IPS DF 6.9 (cell line): ENCODE results near the gene CT45A7.
"Not testable (repeated sequence)": the region's sequence is repeated elsewhere in the genome, so short reads cannot be mapped to it uniquely, and the experiment has no call there.

Experiments used
- DNase-seq: peaks from one replicate; pipeline ENCODE4 v3.0.0-alpha.2; 2013; ENCODE audit warnings: low read depth, low spot score
- H3K27ac ChIP-seq: one replicate; pipeline ENCODE4 v1.5.1; 2013; ENCODE audit warnings: low read length, control low read depth
- H3K27me3 ChIP-seq: 2 replicates; pipeline ENCODE4 v1.6.1; 2013; ENCODE audit warnings: mild to moderate bottlenecking, low read length; ENCODE audit not compliant: control insufficient read depth, insufficient read depth
- H3K36me3 ChIP-seq: 2 replicates; pipeline ENCODE4 v1.6.1; 2013; ENCODE audit warnings: low read length; ENCODE audit not compliant: control insufficient read depth, insufficient read depth
- H3K4me1 ChIP-seq: 2 replicates; pipeline ENCODE4 v1.6.1; 2013; ENCODE audit warnings: low read length; ENCODE audit not compliant: control insufficient read depth, insufficient read depth
- H3K4me3 ChIP-seq: 2 replicates; pipeline ENCODE4 v1.5.1; 2013; ENCODE audit warnings: mild to moderate bottlenecking, low read length
- H3K9me3 ChIP-seq: 2 replicates; pipeline ENCODE4 v1.6.1; 2013; ENCODE audit warnings: low read length, inconsistent platforms; ENCODE audit not compliant: control insufficient read depth, insufficient read depth
- WGBS: extraction: QIAGEN DNeasy Blood & Tissue Kit; methylation state at CpG from one replicate; pipeline ENCODE4 v1.1.7; 2013; ENCODE audit warnings: mixed read lengths, missing lambda C conversion rate; ENCODE audit not compliant: insufficient read length, insufficient coverage; 5-methylcytosine and 5-hydroxymethylcytosine counted together

CT45A7 gene

GRCh38 chrX:135837180-135837579, at the start of gene CT45A7:
TSS of gene CT45A7 (minus strand) at chrX:135837280. CDS start at chrX:135833533, 3,747 bp downstream.
- not testable (repeated sequence) for H3K4me1 ChIP-seq, H3K36me3 ChIP-seq, H3K9me3 ChIP-seq, H3K27me3 ChIP-seq, H3K27ac ChIP-seq, DNase-seq, H3K4me3 ChIP-seq
- WGBS: no CpG with 5 or more reads among the region's 17 CpGs

GRCh38 chrX:135882741-135883140, 45.7 kb upstream of the CT45A7 start:
- not testable (repeated sequence) for DNase-seq, H3K9me3 ChIP-seq, H3K27ac ChIP-seq, H3K4me1 ChIP-seq, H3K27me3 ChIP-seq, H3K4me3 ChIP-seq, H3K36me3 ChIP-seq
- no CpG with 5 or more reads among the region's 5 CpGs for WGBS

- no CpG with 5 or more reads among the region's 17 CpGs for whole genome bisulfite sequencing
- not testable (repeated sequence) for H3K4me1 ChIP-seq, H3K27me3 ChIP-seq, H3K36me3 ChIP-seq, H3K27ac ChIP-seq, H3K4me3 ChIP-seq, DNase-seq, H3K9me3 ChIP-seq
These were observed 34.6 kb upstream of the CT45A7 start, which contains the start of gene CT45A9 for GRCh38 chrX:135871712-135872111. TSS of gene CT45A9 (minus strand) at chrX:135871812. CDS start at chrX:135868061, 3,751 bp downstream.

GRCh38 chrX:135854438-135854837, 17.4 kb upstream of the CT45A7 start, which contains the start of gene CT45A8:
TSS of gene CT45A8 (minus strand) at chrX:135854538. CDS start at chrX:135850783, 3,755 bp downstream.
- not testable (repeated sequence) for H3K4me3 ChIP-seq, DNase-seq, H3K9me3 ChIP-seq, H3K27ac ChIP-seq, H3K27me3 ChIP-seq, H3K36me3 ChIP-seq, H3K4me1 ChIP-seq
- WGBS: no CpG with 5 or more reads among the region's 17 CpGs

- no CpG with 5 or more reads among the region's 17 CpGs for WGBS
- not testable (repeated sequence) for DNase-seq, H3K4me1 ChIP-seq, H3K9me3 ChIP-seq, H3K27ac ChIP-seq, H3K27me3 ChIP-seq, H3K4me3 ChIP-seq, H3K36me3 ChIP-seq
These were observed 17.2 kb downstream of the CT45A7 start, which contains the start of gene CT45A2 for GRCh38 chrX:135819912-135820311. TSS of gene CT45A2 (minus strand) at chrX:135820012. CDS start at chrX:135816265, 3,747 bp downstream.

- DNase-seq, H3K27me3 ChIP-seq, H3K36me3 ChIP-seq, H3K4me1 ChIP-seq, H3K27ac ChIP-seq, H3K9me3 ChIP-seq, H3K4me3 ChIP-seq: not testable (repeated sequence)
- no CpG with 5 or more reads among the region's 16 CpGs for WGBS
These were observed 34.4 kb downstream of the CT45A7 start, which contains the start of gene CT45A6 for GRCh38 chrX:135802687-135803086. TSS of gene CT45A6 (minus strand) at chrX:135802787. CDS start at chrX:135798993, 3,794 bp downstream.

- no CpG with 5 or more reads among the region's 16 CpGs for WGBS
- not testable (repeated sequence) for H3K27ac ChIP-seq, H3K27me3 ChIP-seq, H3K4me3 ChIP-seq, H3K4me1 ChIP-seq, DNase-seq, H3K9me3 ChIP-seq, H3K36me3 ChIP-seq
These were observed 51.7 kb downstream of the CT45A7 start, which contains the start of gene CT45A5 for GRCh38 chrX:135785403-135785802. TSS of gene CT45A5 (minus strand) at chrX:135785503. CDS start at chrX:135781729, 3,774 bp downstream.
